Measurements from ENCODE around the gene YBX2. TPM values are rescaled to one million over a fixed set of nuclear protein-coding genes. Genes with fewer than 3 reads are reported as not detected.
"Not testable (repeated sequence)": the region's sequence is repeated elsewhere in the genome, so short reads cannot be mapped to it uniquely, and the experiment has no call there.

Gene YBX2
- total RNA-seq, 1 donor from 2014 or later = 0.57 TPM

DNA sequence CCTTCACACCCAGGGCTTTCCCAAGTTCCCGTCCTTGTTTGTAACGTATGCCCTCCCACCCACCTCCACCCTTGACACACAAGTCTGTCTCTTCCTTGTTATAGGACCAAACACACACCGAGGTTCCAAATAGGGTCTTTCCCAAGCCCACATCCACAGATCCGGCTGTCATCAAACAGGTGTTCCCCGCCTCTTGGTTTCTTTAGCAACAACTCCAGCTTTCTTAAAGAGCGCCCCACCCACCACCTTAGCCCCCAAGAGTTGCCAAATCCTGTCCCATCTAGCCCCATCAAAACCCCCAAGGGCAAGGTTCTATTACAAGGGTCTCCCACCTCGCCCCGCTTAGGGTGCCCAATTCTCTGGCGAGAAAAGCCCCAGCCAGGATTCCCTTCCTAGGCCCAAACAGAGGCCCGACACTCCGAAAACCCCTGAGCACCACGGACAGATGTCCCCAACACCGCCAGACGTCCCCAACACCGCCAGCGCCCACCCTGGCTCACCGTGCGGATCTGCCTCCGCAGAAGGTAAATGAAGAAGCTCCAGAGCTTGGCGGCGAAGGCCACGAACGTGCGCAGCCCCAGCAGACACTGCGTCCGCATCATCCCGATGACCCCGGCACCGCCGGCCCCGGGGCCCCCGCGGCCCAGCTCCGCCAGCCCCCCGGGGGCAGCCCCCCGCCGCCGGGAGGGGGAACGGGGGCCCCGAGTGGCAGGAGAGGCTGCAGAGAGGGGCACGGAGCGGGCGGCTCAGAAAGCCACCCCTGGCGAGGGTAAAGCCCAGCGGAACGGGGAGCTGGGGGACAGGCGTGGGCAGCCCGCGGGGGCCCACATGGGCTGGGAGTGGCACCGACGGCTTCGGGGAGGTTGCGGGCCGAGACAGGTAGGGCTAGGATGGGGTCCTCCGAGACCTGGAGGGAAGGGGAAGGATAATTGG lies 43.5 kb downstream of the YBX2 start:
- H3K27ac Mint-ChIP-seq (ENCODE audit: unreplicated experiment) = peak overlapping the region; percentile 92
- no peaks in the 10 kb centered on the region for H3K27me3 Mint-ChIP-seq (ENCODE audit: low read depth)
- DNase-seq (ENCODE audit: low spot score) = no peak
- peaks cover 12% of the 10 kb centered on the region for H3K36me3 Mint-ChIP-seq (ENCODE audit: low read depth)
- TF ChIP-seq, protein P1, sequence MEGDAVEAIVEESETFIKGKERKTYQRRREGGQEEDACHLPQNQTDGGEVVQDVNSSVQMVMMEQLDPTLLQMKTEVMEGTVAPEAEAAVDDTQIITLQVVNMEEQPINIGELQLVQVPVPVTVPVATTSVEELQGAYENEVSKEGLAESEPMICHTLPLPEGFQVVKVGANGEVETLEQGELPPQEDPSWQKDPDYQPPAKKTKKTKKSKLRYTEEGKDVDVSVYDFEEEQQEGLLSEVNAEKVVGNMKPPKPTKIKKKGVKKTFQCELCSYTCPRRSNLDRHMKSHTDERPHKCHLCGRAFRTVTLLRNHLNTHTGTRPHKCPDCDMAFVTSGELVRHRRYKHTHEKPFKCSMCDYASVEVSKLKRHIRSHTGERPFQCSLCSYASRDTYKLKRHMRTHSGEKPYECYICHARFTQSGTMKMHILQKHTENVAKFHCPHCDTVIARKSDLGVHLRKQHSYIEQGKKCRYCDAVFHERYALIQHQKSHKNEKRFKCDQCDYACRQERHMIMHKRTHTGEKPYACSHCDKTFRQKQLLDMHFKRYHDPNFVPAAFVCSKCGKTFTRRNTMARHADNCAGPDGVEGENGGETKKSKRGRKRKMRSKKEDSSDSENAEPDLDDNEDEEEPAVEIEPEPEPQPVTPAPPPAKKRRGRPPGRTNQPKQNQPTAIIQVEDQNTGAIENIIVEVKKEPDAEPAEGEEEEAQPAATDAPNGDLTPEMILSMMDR (IDR thresholded peaks at IDR 0.05) = no peak
- peaks cover 41% of the 10 kb centered on the region for H3K4me1 Mint-ChIP-seq (ENCODE audit: low read depth)
- H3K9me3 Mint-ChIP-seq (ENCODE audit: low read depth) = no peaks in the 10 kb centered on the region
- peak overlapping the region; percentile 98 for H3K4me3 Mint-ChIP-seq (ENCODE audit: unreplicated experiment)

DNA sequence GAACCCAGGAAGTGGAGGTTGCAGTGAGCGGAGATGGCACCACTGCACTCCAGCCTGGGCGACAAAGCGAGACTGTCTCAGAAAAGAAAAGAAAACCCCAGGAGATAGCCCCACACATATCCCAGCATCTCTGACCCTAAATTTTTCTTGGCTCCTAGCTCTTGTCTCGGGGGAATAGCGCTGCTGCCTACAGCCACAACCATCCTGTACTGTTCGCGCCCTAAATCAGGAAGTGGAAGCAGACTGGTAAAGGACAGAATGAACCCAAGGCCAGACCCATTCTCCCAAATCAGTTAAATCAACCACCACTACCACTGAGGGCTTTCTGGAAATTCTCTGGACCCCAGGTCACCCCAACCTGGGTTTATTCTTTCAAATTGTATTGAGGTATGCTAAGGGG lies 44.6 kb downstream of the YBX2 start:
- Mint-ChIP-seq H3K27ac (ENCODE audit: unreplicated experiment) (peak overlapping the region; percentile 92), H3K36me3 (ENCODE audit: low read depth) (peaks cover 14% of the 10 kb centered on the region), H3K4me1 (ENCODE audit: low read depth) (peaks cover 41% of the 10 kb centered on the region), H3K4me3 (ENCODE audit: unreplicated experiment) (peak overlapping the region; percentile 98), H3K27me3 (ENCODE audit: low read depth) (no peaks in the 10 kb centered on the region), H3K9me3 (ENCODE audit: low read depth) (no peaks in the 10 kb centered on the region)
- DNase-seq (ENCODE audit: low spot score) = no peak
- TF ChIP-seq, protein P1 (IDR thresholded peaks at IDR 0.05) = no peak

DNA sequence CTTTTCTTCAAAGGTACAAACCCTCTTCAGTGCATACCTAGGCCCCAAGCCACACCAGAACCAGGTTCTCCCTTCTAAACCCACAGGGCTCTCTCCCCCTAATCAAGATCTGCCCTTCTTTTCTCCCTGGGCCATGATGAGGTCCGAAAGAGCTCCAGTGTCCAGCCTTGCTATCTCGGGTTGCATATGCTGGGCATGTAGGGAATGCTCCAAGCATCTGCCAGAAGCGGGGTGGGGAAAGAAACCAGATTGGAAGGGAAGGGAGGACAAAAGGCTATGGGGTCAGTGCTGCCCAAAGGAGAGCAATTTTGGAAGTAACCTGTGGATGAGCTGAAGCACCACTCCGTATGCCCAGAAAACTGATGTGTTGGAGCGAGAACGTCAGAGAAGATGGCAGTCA lies 45.2 kb downstream of the YBX2 start:
- H3K9me3 Mint-ChIP-seq (ENCODE audit: low read depth) = no peaks in the 10 kb centered on the region

DNA sequence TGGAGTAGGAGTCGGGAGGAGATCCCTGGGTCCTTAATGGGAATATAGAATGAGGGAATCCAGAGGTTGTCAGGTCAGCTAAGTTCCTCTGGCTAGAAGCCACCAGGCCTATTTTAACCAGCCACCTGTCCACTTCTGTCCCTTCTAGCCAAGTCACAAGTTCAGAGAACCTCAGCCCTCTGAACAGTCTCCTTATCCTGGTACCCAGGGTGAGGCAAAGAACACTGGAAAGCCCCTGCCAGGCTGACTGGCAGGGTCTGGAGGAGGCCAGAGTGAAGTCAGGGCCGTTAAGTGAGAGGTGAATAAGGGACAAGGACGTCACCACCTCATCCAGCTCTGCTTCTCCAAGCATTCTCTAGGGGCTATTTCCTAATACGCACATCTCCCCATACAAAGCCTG lies 45.6 kb downstream of the YBX2 start:
- TF ChIP-seq, protein P1 (IDR thresholded peaks at IDR 0.05) = no peak
- H3K4me1 Mint-ChIP-seq (ENCODE audit: low read depth) = peaks cover 37% of the 10 kb centered on the region
- H3K27me3 Mint-ChIP-seq (ENCODE audit: low read depth) = no peaks in the 10 kb centered on the region
- no peak overlapping the region for H3K4me3 Mint-ChIP-seq (ENCODE audit: unreplicated experiment)
- peak overlapping the region; percentile 37 for H3K27ac Mint-ChIP-seq (ENCODE audit: unreplicated experiment)
- DNase-seq (ENCODE audit: low spot score) = no peak
- no peaks in the 10 kb centered on the region for H3K9me3 Mint-ChIP-seq (ENCODE audit: low read depth)
- peaks cover 17% of the 10 kb centered on the region for H3K36me3 Mint-ChIP-seq (ENCODE audit: low read depth)

More for the DNA sequence above, 45.2 kb downstream of the YBX2 start:
- H3K36me3 Mint-ChIP-seq (ENCODE audit: low read depth) = peaks cover 17% of the 10 kb centered on the region
- H3K4me1 Mint-ChIP-seq (ENCODE audit: low read depth) = peaks cover 40% of the 10 kb centered on the region
- peak overlapping the region; percentile 37 for H3K27ac Mint-ChIP-seq (ENCODE audit: unreplicated experiment)
- no peaks in the 10 kb centered on the region for H3K27me3 Mint-ChIP-seq (ENCODE audit: low read depth)
- TF ChIP-seq, protein P1 (IDR thresholded peaks at IDR 0.05) = no peak
- no peak for DNase-seq (ENCODE audit: low spot score)
- H3K4me3 Mint-ChIP-seq (ENCODE audit: unreplicated experiment) = peak overlapping the region; percentile 29

DNA sequence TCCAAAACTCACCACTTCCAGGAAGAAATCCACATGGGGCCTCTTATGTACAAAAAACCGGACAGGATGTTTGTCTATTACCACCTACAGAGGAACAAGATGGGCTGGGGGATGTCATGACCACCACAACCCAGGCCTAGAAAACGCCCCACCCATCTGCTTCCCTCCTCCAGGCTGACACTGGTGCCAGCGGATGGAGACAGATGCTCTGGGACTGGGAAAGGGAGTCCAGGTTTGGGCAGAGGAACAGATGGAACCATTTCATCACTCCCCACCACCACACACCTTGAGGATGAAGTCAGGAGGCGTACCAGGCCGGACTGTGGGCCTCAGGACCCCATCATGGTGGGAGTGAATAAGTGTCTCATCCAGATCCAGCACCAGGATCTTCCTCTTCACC lies 47.7 kb downstream of the YBX2 start:
- no peaks in the 10 kb centered on the region for H3K27me3 Mint-ChIP-seq (ENCODE audit: low read depth)
- H3K9me3 Mint-ChIP-seq (ENCODE audit: low read depth) = no peaks in the 10 kb centered on the region
- H3K4me1 Mint-ChIP-seq (ENCODE audit: low read depth) = peaks cover 33% of the 10 kb centered on the region
- peaks cover 18% of the 10 kb centered on the region for H3K36me3 Mint-ChIP-seq (ENCODE audit: low read depth)
- no peak overlapping the region for H3K27ac Mint-ChIP-seq (ENCODE audit: unreplicated experiment)
- H3K4me3 Mint-ChIP-seq (ENCODE audit: unreplicated experiment) = no peak overlapping the region
- TF ChIP-seq, protein P1 (IDR thresholded peaks at IDR 0.05) = no peak
- no peak for DNase-seq (ENCODE audit: low spot score)

DNA sequence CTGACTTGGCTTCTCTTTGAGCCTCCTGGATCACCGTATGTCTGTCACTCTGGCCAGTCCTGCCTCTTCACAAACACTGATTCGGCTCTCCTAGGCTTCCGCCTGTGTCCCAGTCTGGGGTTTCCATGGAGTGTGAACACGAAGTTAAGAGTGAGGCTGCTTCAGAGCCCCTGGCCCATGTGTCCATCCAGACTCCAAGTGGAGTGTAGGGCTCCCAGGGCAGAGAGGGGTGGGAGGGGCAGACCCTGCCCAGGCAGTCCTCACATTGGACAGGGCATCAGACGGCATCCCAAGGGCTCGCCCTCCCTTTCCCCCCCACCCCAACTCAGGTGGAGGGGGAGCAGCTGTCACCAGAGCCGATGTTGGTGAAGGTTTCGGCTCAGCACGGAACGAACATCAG lies 50.6 kb downstream of the YBX2 start:
- H3K27me3 Mint-ChIP-seq (ENCODE audit: low read depth); H3K9me3 Mint-ChIP-seq (ENCODE audit: low read depth); DNase-seq (ENCODE audit: low spot score): not testable (repeated sequence)
- Mint-ChIP-seq H3K4me3 (ENCODE audit: unreplicated experiment) (peak overlapping the region; percentile 87), H3K27ac (ENCODE audit: unreplicated experiment) (peak overlapping the region; percentile 100), H3K36me3 (ENCODE audit: low read depth) (peaks cover 26% of the 10 kb centered on the region), H3K4me1 (ENCODE audit: low read depth) (peaks cover 38% of the 10 kb centered on the region)
